Panc1 (cell line): ENCODE measurements around the gene NUMB. TPM values are rescaled to one million over a fixed set of nuclear protein-coding genes. Genes with fewer than 3 reads are reported as not detected.
"Not testable (repeated sequence)": the region's sequence is repeated elsewhere in the genome, so short reads cannot be mapped to it uniquely, and the experiment has no call there.

Experiments used
- ATAC-seq: fragments of 200-7000 bp; cut with Tn5 transposase; 2 replicates; pipeline ENCODE4 v1.9.1; 2020; ENCODE audit warnings: mild to moderate bottlenecking, moderate library complexity
- BruUV-seq: library from RNA; stranded (reverse); fragments of 400-500 nt; replicated peaks from 2 replicates; lab custom pipeline; 2021; lab: Mats Ljungman, UMichigan
- CTCF ChIA-PET: fragments of 300-600 bp; sonication (Branson Sonifier 250); formaldehyde crosslinking; loops from one replicate; lab custom pipeline; 2022; ENCODE audit warnings: antibody characterized with exemption; lab: Charles Lee
- POLR2A ChIA-PET: fragments of 300-600 bp; sonication (Branson Sonifier 250); formaldehyde crosslinking; loops from one replicate; lab custom pipeline; 2022; ENCODE audit warnings: antibody characterized with exemption; lab: Charles Lee
- DNase-seq: peaks from one replicate; pipeline ENCODE4 v3.0.0-alpha.2; 2010; ENCODE audit warnings: low read depth, low spot score
- H3K27ac ChIP-seq: 2 replicates; pipeline ENCODE4 v1.5.1; 2011; ENCODE audit warnings: mild to moderate bottlenecking, low read length, inconsistent platforms
- H3K27me3 ChIP-seq: fragments of 200-500 bp; sonication (Bioruptor generic); 2 replicates; pipeline ENCODE4 v1.6.0; 2014; ENCODE audit warnings: low read length, inconsistent platforms; ENCODE audit not compliant: control insufficient read depth, insufficient read depth
- H3K36me3 ChIP-seq: fragments of 200-500 bp; sonication (Bioruptor generic); 2 replicates; pipeline ENCODE4 v1.5.1; 2014; ENCODE audit warnings: inconsistent platforms, mild to moderate bottlenecking, low read length, moderate library complexity; ENCODE audit not compliant: control insufficient read depth, insufficient read depth
- H3K4me1 ChIP-seq: 2 replicates; pipeline ENCODE4 v1.5.1; 2011; ENCODE audit warnings: inconsistent platforms, mild to moderate bottlenecking, low read length, moderate library complexity; ENCODE audit not compliant: control insufficient read depth, insufficient read depth
- H3K4me3 ChIP-seq, 2 experiments: 2 replicates each; pipeline ENCODE4 v1.5.1; 2011 to 2012; ENCODE audit warnings: low read depth in 2 of 2, low read length in 2 of 2, mild to moderate bottlenecking in 2 of 2, inconsistent platforms in 1 of 2, moderate library complexity in 1 of 2
- H3K9me3 ChIP-seq: fragments of 200-500 bp; sonication (Bioruptor generic); 2 replicates; pipeline ENCODE4 v1.5.1; 2014; ENCODE audit warnings: low read depth, mild to moderate bottlenecking, inconsistent platforms, low read length, moderate library complexity; ENCODE audit not compliant: control insufficient read depth, insufficient read depth
- CTCF ChIP-seq: fragments of 450-650 bp; IDR thresholded peaks from 2 replicates; pipeline ENCODE4 v1.5.1; 2017; ENCODE audit warnings: mild to moderate bottlenecking
- POLR2AphosphoS5 ChIP-seq: IDR thresholded peaks from 2 replicates; pipeline ENCODE4 v1.6.1; 2012; ENCODE audit warnings: mild to moderate bottlenecking, low read depth, low read length, moderate library complexity
- REST ChIP-seq, 2 experiments: IDR thresholded peaks; 2 replicates each; pipeline ENCODE4 v1.6.1; 2011 to 2012; ENCODE audit warnings: low read depth in 2 of 2, control low read depth in 1 of 2, low read length in 1 of 2, mild to moderate bottlenecking in 1 of 2, moderate library complexity in 1 of 2; ENCODE audit not compliant: insufficient read depth in 1 of 2
- SIN3A ChIP-seq: IDR thresholded peaks from 2 replicates; pipeline ENCODE4 v1.6.1; 2012; ENCODE audit warnings: low read depth, mild to moderate bottlenecking, low read length, moderate library complexity, borderline replicate concordance; ENCODE audit not compliant: insufficient read depth
- TCF7L2 ChIP-seq: IDR thresholded peaks from 2 replicates; pipeline ENCODE4 v1.6.1; 2011; ENCODE audit warnings: mild to moderate bottlenecking, low read depth, low read length, inconsistent platforms
- in situ Hi-C: cut with HindIII; loops from 2 replicates; pipeline ENCODE4 v1.10.0; 2016; ENCODE audit warnings: low sequenced_read_pairs, low pct_unique_long_range_greater_than_20kb
- intact Hi-C: fragments of 100-400 bp; cut with micrococcal nuclease; formaldehyde crosslinking; loops from one replicate; pipeline ENCODE4 v1.10.0; 2022; ENCODE audit not compliant: unreplicated experiment
- total RNA-seq: library from RNA; stranded (reverse); gene quantifications from one replicate; pipeline ENCODE4 v1.2.1, GENCODE V29; 2021; ENCODE audit not compliant: unreplicated experiment

The NUMB gene
- total RNA-seq, 1 experiment from 2014 or later = 51.5 TPM

- POLR2A ChIA-PET = interaction anchor here (0.6 to 1.1 kb wide), 2 partner anchors 12 to 22 kb away, joined by 3 to 4 read pairs; no protein-coding TSS in a partner anchor
These were observed 98.9 kb downstream of the NUMB start for GRCh38 chr14:73359445-73359844.

GRCh38 chr14:73358187-73358586, 100.2 kb downstream of the NUMB start:
- Histone ChIP-seq H3K36me3 (peaks cover 4% of the 10 kb centered on the region; the same call in 1 of the 2 replicates), H3K9me3 (no peaks in the 10 kb centered on the region), H3K4me1 (no peaks in the 10 kb centered on the region), H3K27me3 (no peaks in the 10 kb centered on the region), H3K4me3 (no peak overlapping the region), H3K27ac (no peak overlapping the region)
- CTCF ChIA-PET = no interaction called here
- in situ Hi-C loops = no loop called here
- TF ChIP-seq TCF7L2 (no peak), SIN3A (no peak), POLR2AphosphoS5 (no peak), REST (IDR thresholded peaks at IDR 0.05; ENCODE audit: insufficient read depth in 1 of 2, low read depth in 2 of 2, low read length in 1 of 2) (no peak), CTCF (no peak)
- ATAC-seq (no peak), DNase-seq (no peak)
- POLR2A ChIA-PET = no interaction called here
- no TSS peak for BruUV-seq
- intact Hi-C loops = no loop called here

More at GRCh38 chr14:73359445-73359844, 98.9 kb downstream of the NUMB start:
- in situ Hi-C loops = no loop called here
- H3K27me3 ChIP-seq = no peaks in the 10 kb centered on the region
- H3K36me3 ChIP-seq = peaks cover 4% of the 10 kb centered on the region; the same call in 1 of the 2 replicates
- H3K4me3 ChIP-seq = no peak overlapping the region
- no TSS peak for BruUV-seq
- no peaks in the 10 kb centered on the region for H3K9me3 ChIP-seq
- CTCF ChIA-PET = no interaction called here
- no peak for DNase-seq
- no peak for ATAC-seq
- intact Hi-C loops = no loop called here
- no peak for TF ChIP-seq SIN3A
- TF ChIP-seq POLR2AphosphoS5 = no peak
- no peak for TF ChIP-seq TCF7L2
- TF ChIP-seq CTCF = no peak
- TF ChIP-seq REST (IDR thresholded peaks at IDR 0.05; ENCODE audit: insufficient read depth in 1 of 2, low read depth in 2 of 2, low read length in 1 of 2) = no peak
- H3K27ac ChIP-seq = no peak overlapping the region
- no peaks in the 10 kb centered on the region for H3K4me1 ChIP-seq

GRCh38 chr14:73349091-73349490, 109.3 kb downstream of the NUMB start:
- BruUV-seq, ATAC-seq, CTCF ChIA-PET, H3K27me3 ChIP-seq, intact Hi-C loops, in situ Hi-C loops, DNase-seq, H3K4me3 ChIP-seq, H3K9me3 ChIP-seq, H3K4me1 ChIP-seq, H3K27ac ChIP-seq, H3K36me3 ChIP-seq: not testable (repeated sequence)
- POLR2A ChIA-PET = interaction anchor here (0.6 kb wide), 1 partner anchor 123 kb away, joined by 3 read pairs; no protein-coding TSS in a partner anchor
